ENCODE measurements around the gene NDNF.
A peak's percentile ranks its signal among the peaks of the same experiment; 100 is the strongest.

NDNF gene

GRCh38 chr4:121096191-121096590 lies 23.9 kb upstream of the NDNF start:
- H3K9me3 ChIP-seq (ENCODE audit: control insufficient read depth in 1 of 2, low read length in 2 of 2) = no peaks in the 10 kb centered on the region
- H3K36me3 ChIP-seq (ENCODE audit: control insufficient read depth in 1 of 2, insufficient read depth in 2 of 2, low read length in 2 of 2) = no peaks in the 10 kb centered on the region
- no peak overlapping the region for H3K4me3 ChIP-seq (ENCODE audit: low read depth in 1 of 2, low read length in 2 of 2)
- no peaks in the 10 kb centered on the region for H3K4me1 ChIP-seq (ENCODE audit: control insufficient read depth in 1 of 2, insufficient read depth in 2 of 2, low read length in 2 of 2)
- H3K27me3 ChIP-seq (ENCODE audit: control insufficient read depth in 1 of 2, insufficient read depth in 2 of 2, low read length in 2 of 2) = no peaks in the 10 kb centered on the region
- H3K9ac ChIP-seq (ENCODE audit: low read depth in 1 of 2, low read length in 2 of 2) = no peak overlapping the region
- no peak overlapping the region for H3K27ac ChIP-seq (ENCODE audit: low read depth, low read length)

- Histone ChIP-seq H3K4me3 (ENCODE audit: low read depth in 1 of 2, low read length in 2 of 2) (no peak overlapping the region), H3K4me1 (ENCODE audit: control insufficient read depth in 1 of 2, insufficient read depth in 2 of 2, low read length in 2 of 2) (no peaks in the 10 kb centered on the region), H3K27me3 (ENCODE audit: control insufficient read depth in 1 of 2, insufficient read depth in 2 of 2, low read length in 2 of 2) (no peaks in the 10 kb centered on the region), H3K9me3 (ENCODE audit: control insufficient read depth in 1 of 2, low read length in 2 of 2) (no peaks in the 10 kb centered on the region), H3K9ac (ENCODE audit: low read depth in 1 of 2, low read length in 2 of 2) (no peak overlapping the region), H3K36me3 (ENCODE audit: control insufficient read depth in 1 of 2, insufficient read depth in 2 of 2, low read length in 2 of 2) (no peaks in the 10 kb centered on the region), H3K27ac (ENCODE audit: low read depth, low read length) (no peak overlapping the region)
These were observed 22.1 kb upstream of the NDNF start for GRCh38 chr4:121094297-121094966.

GRCh38 chr4:121093261-121093660 lies 20.9 kb upstream of the NDNF start:
- no peak overlapping the region for H3K27ac ChIP-seq (ENCODE audit: low read depth, low read length)
- H3K36me3 ChIP-seq (ENCODE audit: control insufficient read depth in 1 of 2, insufficient read depth in 2 of 2, low read length in 2 of 2) = no peaks in the 10 kb centered on the region
- no peaks in the 10 kb centered on the region for H3K27me3 ChIP-seq (ENCODE audit: control insufficient read depth in 1 of 2, insufficient read depth in 2 of 2, low read length in 2 of 2)
- no peaks in the 10 kb centered on the region for H3K9me3 ChIP-seq (ENCODE audit: control insufficient read depth in 1 of 2, low read length in 2 of 2)
- no peak overlapping the region for H3K9ac ChIP-seq (ENCODE audit: low read depth in 1 of 2, low read length in 2 of 2)
- no peaks in the 10 kb centered on the region for H3K4me1 ChIP-seq (ENCODE audit: control insufficient read depth in 1 of 2, insufficient read depth in 2 of 2, low read length in 2 of 2)
- H3K4me3 ChIP-seq (ENCODE audit: low read depth in 1 of 2, low read length in 2 of 2) = no peak overlapping the region

DNA sequence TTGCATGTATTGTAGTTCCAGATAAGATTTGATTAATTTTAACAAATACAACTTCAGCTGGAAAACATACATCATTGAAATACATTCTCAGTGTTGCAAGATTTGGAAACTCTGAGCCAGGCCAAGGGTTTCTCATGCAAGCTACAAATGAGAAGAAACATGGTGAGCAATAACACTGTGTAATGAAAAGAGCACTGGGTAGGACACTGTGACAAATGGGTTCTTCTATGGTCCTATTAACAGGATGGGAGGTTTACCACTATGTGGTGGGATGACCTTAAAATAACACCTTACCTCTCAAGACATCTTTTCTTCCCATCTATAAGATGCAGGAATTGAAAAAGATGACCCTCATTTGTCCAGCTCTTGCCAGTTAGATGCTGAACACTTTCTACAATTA lies 19.6 kb upstream of the NDNF start:
- no peak overlapping the region for H3K27ac ChIP-seq (ENCODE audit: low read depth, low read length)
- H3K4me3 ChIP-seq (ENCODE audit: low read depth in 1 of 2, low read length in 2 of 2) = no peak overlapping the region
- no peak overlapping the region for H3K9ac ChIP-seq (ENCODE audit: low read depth in 1 of 2, low read length in 2 of 2)
- no peaks in the 10 kb centered on the region for H3K9me3 ChIP-seq (ENCODE audit: control insufficient read depth in 1 of 2, low read length in 2 of 2)
- H3K27me3 ChIP-seq (ENCODE audit: control insufficient read depth in 1 of 2, insufficient read depth in 2 of 2, low read length in 2 of 2) = no peaks in the 10 kb centered on the region
- no peaks in the 10 kb centered on the region for H3K4me1 ChIP-seq (ENCODE audit: control insufficient read depth in 1 of 2, insufficient read depth in 2 of 2, low read length in 2 of 2)
- no peaks in the 10 kb centered on the region for H3K36me3 ChIP-seq (ENCODE audit: control insufficient read depth in 1 of 2, insufficient read depth in 2 of 2, low read length in 2 of 2)

DNA sequence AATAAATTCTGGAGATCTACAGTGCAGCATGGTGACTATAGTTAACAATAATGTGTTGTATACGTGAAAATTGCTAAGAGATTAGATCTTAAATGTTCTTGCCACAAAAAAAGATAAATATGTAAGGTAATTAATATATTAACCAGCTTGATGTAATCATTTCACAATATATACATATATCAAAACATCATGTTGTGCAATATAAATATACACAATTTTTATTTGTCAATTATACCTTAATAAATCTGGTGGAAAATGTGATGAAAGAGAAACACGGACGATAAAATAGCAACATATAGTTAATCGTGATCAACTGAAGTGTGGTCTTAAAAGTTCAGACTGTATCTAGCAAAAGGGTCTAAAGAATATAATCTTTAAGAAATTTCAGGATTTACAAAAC lies 16.5 kb upstream of the NDNF start:
- Histone ChIP-seq H3K9ac (ENCODE audit: low read depth in 1 of 2, low read length in 2 of 2) (no peak overlapping the region), H3K27ac (ENCODE audit: low read depth, low read length) (no peak overlapping the region), H3K4me1 (ENCODE audit: control insufficient read depth in 1 of 2, insufficient read depth in 2 of 2, low read length in 2 of 2) (no peaks in the 10 kb centered on the region), H3K27me3 (ENCODE audit: control insufficient read depth in 1 of 2, insufficient read depth in 2 of 2, low read length in 2 of 2) (no peaks in the 10 kb centered on the region), H3K9me3 (ENCODE audit: control insufficient read depth in 1 of 2, low read length in 2 of 2) (no peaks in the 10 kb centered on the region), H3K36me3 (ENCODE audit: control insufficient read depth in 1 of 2, insufficient read depth in 2 of 2, low read length in 2 of 2) (no peaks in the 10 kb centered on the region), H3K4me3 (ENCODE audit: low read depth in 1 of 2, low read length in 2 of 2) (no peak overlapping the region)

- Histone ChIP-seq H3K27me3 (ENCODE audit: control insufficient read depth in 1 of 2, insufficient read depth in 2 of 2, low read length in 2 of 2) (peaks cover 8 to 11% of the 10 kb centered on the region in 2 donors), H3K4me3 (ENCODE audit: low read depth in 1 of 2, low read length in 2 of 2) (no peak overlapping the region), H3K9ac (ENCODE audit: low read depth in 1 of 2, low read length in 2 of 2) (no peak overlapping the region), H3K9me3 (ENCODE audit: control insufficient read depth in 1 of 2, low read length in 2 of 2) (no peaks in the 10 kb centered on the region), H3K36me3 (ENCODE audit: control insufficient read depth in 1 of 2, insufficient read depth in 2 of 2, low read length in 2 of 2) (no peaks in the 10 kb centered on the region), H3K4me1 (ENCODE audit: control insufficient read depth in 1 of 2, insufficient read depth in 2 of 2, low read length in 2 of 2) (no peaks in the 10 kb centered on the region), H3K27ac (ENCODE audit: low read depth, low read length) (no peak overlapping the region)
These were observed 7.0 kb upstream of the NDNF start for GRCh38 chr4:121079376-121079775.

GRCh38 chr4:121077496-121077895 lies 5.2 kb upstream of the NDNF start:
- no peak overlapping the region for H3K27ac ChIP-seq (ENCODE audit: low read depth, low read length)
- peaks cover 0 to 6% of the 10 kb centered on the region in 2 donors for H3K4me1 ChIP-seq (ENCODE audit: control insufficient read depth in 1 of 2, insufficient read depth in 2 of 2, low read length in 2 of 2)
- no peak overlapping the region for H3K4me3 ChIP-seq (ENCODE audit: low read depth in 1 of 2, low read length in 2 of 2)
- H3K9me3 ChIP-seq (ENCODE audit: control insufficient read depth in 1 of 2, low read length in 2 of 2) = no peaks in the 10 kb centered on the region
- H3K9ac ChIP-seq (ENCODE audit: low read depth in 1 of 2, low read length in 2 of 2) = no peak overlapping the region
- no peaks in the 10 kb centered on the region for H3K36me3 ChIP-seq (ENCODE audit: control insufficient read depth in 1 of 2, insufficient read depth in 2 of 2, low read length in 2 of 2)
- H3K27me3 ChIP-seq (ENCODE audit: control insufficient read depth in 1 of 2, insufficient read depth in 2 of 2, low read length in 2 of 2) = peaks cover 14 to 26% of the 10 kb centered on the region in 2 donors

DNA sequence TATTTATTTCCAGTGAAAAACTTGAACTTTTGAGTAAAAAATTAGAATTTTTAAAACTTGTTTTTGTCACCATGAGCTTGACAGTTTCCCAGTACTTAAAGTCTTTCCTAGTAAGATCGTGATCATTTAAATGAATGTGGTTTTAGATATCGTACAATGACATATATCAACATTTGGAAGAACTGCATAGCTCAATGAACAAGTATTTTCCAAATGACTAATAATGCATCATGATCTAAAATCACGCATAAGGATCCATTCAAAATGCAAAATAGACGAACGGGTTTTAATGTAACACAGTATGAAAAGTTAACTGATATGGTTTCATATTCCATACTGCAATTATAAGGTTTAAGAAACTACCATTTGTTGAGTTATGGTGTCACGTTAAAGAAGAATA lies 4.1 kb upstream of the NDNF start:
- Histone ChIP-seq H3K4me3 (ENCODE audit: low read depth in 1 of 2, low read length in 2 of 2) (no peak overlapping the region), H3K9ac (ENCODE audit: low read depth in 1 of 2, low read length in 2 of 2) (no peak overlapping the region), H3K36me3 (ENCODE audit: control insufficient read depth in 1 of 2, insufficient read depth in 2 of 2, low read length in 2 of 2) (no peaks in the 10 kb centered on the region), H3K27ac (ENCODE audit: low read depth, low read length) (no peak overlapping the region), H3K9me3 (ENCODE audit: control insufficient read depth in 1 of 2, low read length in 2 of 2) (no peaks in the 10 kb centered on the region), H3K4me1 (ENCODE audit: control insufficient read depth in 1 of 2, insufficient read depth in 2 of 2, low read length in 2 of 2) (peaks cover 6 to 13% of the 10 kb centered on the region in 2 donors), H3K27me3 (ENCODE audit: control insufficient read depth in 1 of 2, insufficient read depth in 2 of 2, low read length in 2 of 2) (peaks cover 22 to 29% of the 10 kb centered on the region in 2 donors)

DNA sequence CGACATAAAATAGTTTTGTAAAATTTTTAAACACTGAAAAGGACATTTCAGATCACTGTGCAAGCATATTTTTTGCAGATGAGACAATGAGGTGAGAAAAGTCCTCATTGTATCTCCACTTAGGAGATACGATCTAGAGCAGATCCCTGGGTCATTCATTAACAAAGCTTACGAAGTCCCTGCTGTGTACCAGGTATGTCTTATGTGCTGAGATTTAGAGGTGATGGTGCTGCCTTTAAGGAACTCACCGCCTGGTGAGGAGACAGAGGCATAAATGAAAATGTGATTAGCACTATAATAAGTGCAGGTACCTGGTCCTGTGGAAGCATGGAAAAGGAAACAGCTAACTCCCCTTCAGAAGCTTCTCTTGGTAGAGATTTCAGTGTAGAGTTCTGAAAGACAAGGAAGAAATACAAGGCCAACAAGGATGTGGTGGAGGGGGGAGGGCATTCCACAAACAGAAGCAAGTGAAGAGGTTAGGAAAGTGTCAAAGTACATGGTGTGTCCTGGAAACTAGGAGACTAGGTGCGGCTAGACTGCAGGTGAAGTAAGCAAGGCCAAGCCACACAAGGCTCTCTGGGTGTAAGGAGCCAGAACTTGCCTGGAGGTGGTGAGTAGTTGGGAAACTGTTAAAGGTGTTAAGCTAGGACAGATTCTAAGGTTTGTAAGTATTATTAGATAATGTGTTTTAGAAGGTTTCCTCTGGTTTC lies 1.5 kb upstream of the NDNF start:
- no peak overlapping the region for H3K9ac ChIP-seq (ENCODE audit: low read depth in 1 of 2, low read length in 2 of 2)
- H3K27me3 ChIP-seq (ENCODE audit: control insufficient read depth in 1 of 2, insufficient read depth in 2 of 2, low read length in 2 of 2) = peaks cover 37 to 49% of the 10 kb centered on the region in 2 donors
- H3K4me3 ChIP-seq (ENCODE audit: low read depth in 1 of 2, low read length in 2 of 2) = no peak overlapping the region

GRCh38 chr4:121073004-121073435 lies 685 bp upstream of the NDNF start:
- Histone ChIP-seq H3K9me3 (ENCODE audit: control insufficient read depth in 1 of 2, low read length in 2 of 2) (no peaks in the 10 kb centered on the region), H3K4me1 (ENCODE audit: control insufficient read depth in 1 of 2, insufficient read depth in 2 of 2, low read length in 2 of 2) (peaks cover 13 to 15% of the 10 kb centered on the region in 2 donors), H3K27me3 (ENCODE audit: control insufficient read depth in 1 of 2, insufficient read depth in 2 of 2, low read length in 2 of 2) (peaks cover 37 to 49% of the 10 kb centered on the region in 2 donors), H3K27ac (ENCODE audit: low read depth, low read length) (no peak overlapping the region), H3K9ac (ENCODE audit: low read depth in 1 of 2, low read length in 2 of 2) (no peak overlapping the region), H3K4me3 (ENCODE audit: low read depth in 1 of 2, low read length in 2 of 2) (peak overlapping the region; percentile 60 to 61), H3K36me3 (ENCODE audit: control insufficient read depth in 1 of 2, insufficient read depth in 2 of 2, low read length in 2 of 2) (no peaks in the 10 kb centered on the region)

More for the DNA sequence above, 1.5 kb upstream of the NDNF start:
- H3K4me1 ChIP-seq (ENCODE audit: control insufficient read depth in 1 of 2, insufficient read depth in 2 of 2, low read length in 2 of 2) = peaks cover 13 to 15% of the 10 kb centered on the region in 2 donors
- no peaks in the 10 kb centered on the region for H3K36me3 ChIP-seq (ENCODE audit: control insufficient read depth in 1 of 2, insufficient read depth in 2 of 2, low read length in 2 of 2)
- no peaks in the 10 kb centered on the region for H3K9me3 ChIP-seq (ENCODE audit: control insufficient read depth in 1 of 2, low read length in 2 of 2)
- H3K27ac ChIP-seq (ENCODE audit: low read depth, low read length) = no peak overlapping the region
